ENCODE measurements around the gene HHIPL1. TPM values are rescaled to one million over a fixed set of nuclear protein-coding genes. Genes with fewer than 3 reads are reported as not detected.
A peak's percentile ranks its signal among the peaks of the same experiment; 100 is the strongest.

HHIPL1 gene
- total RNA-seq, 2 donors from 2014 or later, result 3.0 to 3.4 TPM

DNA sequence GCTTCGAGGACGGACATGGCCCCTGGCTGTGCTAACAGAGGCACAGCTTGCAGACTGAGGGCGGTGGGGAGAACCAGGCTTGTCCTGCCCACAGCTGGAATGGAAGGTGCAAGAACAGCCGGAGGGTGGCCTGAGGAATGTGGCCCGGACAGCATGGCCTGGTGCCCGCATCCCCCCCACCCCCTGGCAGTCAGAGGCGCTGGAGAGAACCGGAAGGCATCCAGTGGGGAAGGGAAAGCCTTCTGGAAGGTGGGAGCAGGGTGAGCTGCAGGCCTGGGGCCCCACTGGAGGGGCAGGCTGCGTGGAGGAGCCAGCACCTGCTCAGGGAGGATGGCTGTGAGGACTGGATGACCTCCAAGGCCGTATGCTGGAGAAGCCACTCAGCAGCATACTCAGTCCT is 31.0 kb downstream of the HHIPL1 start:
- peaks cover 7% of the 10 kb centered on the region for H3K4me1 ChIP-seq (ENCODE audit: control insufficient read depth, insufficient read depth, low read length)
- no peak overlapping the region for H3K9ac ChIP-seq (ENCODE audit: extremely low read depth, low read length, poor library complexity, severe bottlenecking)
- no peak for DNase-seq
- Mint-ChIP-seq H3K4me3 (no peak overlapping the region), H3K27ac (no peak overlapping the region), H3K27me3 (ENCODE audit: insufficient read depth) (no peaks in the 10 kb centered on the region), H3K4me1 (peaks cover 19% of the 10 kb centered on the region), H3K36me3 (ENCODE audit: low read depth) (no peaks in the 10 kb centered on the region), H3K9me3 (peaks cover 22% of the 10 kb centered on the region)
- H3K27ac ChIP-seq (ENCODE audit: low read depth, low read length), result no peak overlapping the region
- H3K36me3 ChIP-seq (ENCODE audit: control insufficient read depth, insufficient read depth, low read length), result no peaks in the 10 kb centered on the region
- no peaks in the 10 kb centered on the region for H3K27me3 ChIP-seq (ENCODE audit: control insufficient read depth, insufficient read depth, low read length, poor library complexity, severe bottlenecking)
- peaks cover 16% of the 10 kb centered on the region for H3K9me3 ChIP-seq (ENCODE audit: control insufficient read depth, low read length)
- 88% methylated on average over 5 to 10 of the region's 10 CpGs for WGBS, 2 experiments (ENCODE audit: insufficient coverage in 1 of 2, insufficient read length in 1 of 2)
- no peak for TF ChIP-seq CTCF (conservative IDR thresholded peaks at IDR 0.05)
- H3K4me3 ChIP-seq (ENCODE audit: low read length), result no peak overlapping the region

GRCh38 chr14:99676657-99677056 is 31.7 kb downstream of the HHIPL1 start:
- TF ChIP-seq CTCF (conservative IDR thresholded peaks at IDR 0.05), result no peak
- no peaks in the 10 kb centered on the region for H3K36me3 ChIP-seq (ENCODE audit: control insufficient read depth, insufficient read depth, low read length)
- peaks cover 12% of the 10 kb centered on the region for H3K4me1 Mint-ChIP-seq
- 81 to 91% methylated on average over 6 to 8 of the region's 8 CpGs for WGBS, 2 experiments (ENCODE audit: insufficient coverage in 1 of 2, insufficient read length in 1 of 2)
- peaks cover 22% of the 10 kb centered on the region for H3K9me3 Mint-ChIP-seq
- H3K27ac ChIP-seq (ENCODE audit: low read depth, low read length), result no peak overlapping the region
- H3K27me3 Mint-ChIP-seq (ENCODE audit: insufficient read depth), result peaks cover 2% of the 10 kb centered on the region
- H3K27me3 ChIP-seq (ENCODE audit: control insufficient read depth, insufficient read depth, low read length, poor library complexity, severe bottlenecking), result no peaks in the 10 kb centered on the region
- H3K4me3 Mint-ChIP-seq, result no peak overlapping the region
- peaks cover under 1% of the 10 kb centered on the region for H3K4me1 ChIP-seq (ENCODE audit: control insufficient read depth, insufficient read depth, low read length)
- H3K36me3 Mint-ChIP-seq (ENCODE audit: low read depth), result no peaks in the 10 kb centered on the region
- H3K4me3 ChIP-seq (ENCODE audit: low read length), result no peak overlapping the region
- DNase-seq, result no peak
- peaks cover 16% of the 10 kb centered on the region for H3K9me3 ChIP-seq (ENCODE audit: control insufficient read depth, low read length)
- no peak overlapping the region for H3K9ac ChIP-seq (ENCODE audit: extremely low read depth, low read length, poor library complexity, severe bottlenecking)
- H3K27ac Mint-ChIP-seq, result no peak overlapping the region

DNA sequence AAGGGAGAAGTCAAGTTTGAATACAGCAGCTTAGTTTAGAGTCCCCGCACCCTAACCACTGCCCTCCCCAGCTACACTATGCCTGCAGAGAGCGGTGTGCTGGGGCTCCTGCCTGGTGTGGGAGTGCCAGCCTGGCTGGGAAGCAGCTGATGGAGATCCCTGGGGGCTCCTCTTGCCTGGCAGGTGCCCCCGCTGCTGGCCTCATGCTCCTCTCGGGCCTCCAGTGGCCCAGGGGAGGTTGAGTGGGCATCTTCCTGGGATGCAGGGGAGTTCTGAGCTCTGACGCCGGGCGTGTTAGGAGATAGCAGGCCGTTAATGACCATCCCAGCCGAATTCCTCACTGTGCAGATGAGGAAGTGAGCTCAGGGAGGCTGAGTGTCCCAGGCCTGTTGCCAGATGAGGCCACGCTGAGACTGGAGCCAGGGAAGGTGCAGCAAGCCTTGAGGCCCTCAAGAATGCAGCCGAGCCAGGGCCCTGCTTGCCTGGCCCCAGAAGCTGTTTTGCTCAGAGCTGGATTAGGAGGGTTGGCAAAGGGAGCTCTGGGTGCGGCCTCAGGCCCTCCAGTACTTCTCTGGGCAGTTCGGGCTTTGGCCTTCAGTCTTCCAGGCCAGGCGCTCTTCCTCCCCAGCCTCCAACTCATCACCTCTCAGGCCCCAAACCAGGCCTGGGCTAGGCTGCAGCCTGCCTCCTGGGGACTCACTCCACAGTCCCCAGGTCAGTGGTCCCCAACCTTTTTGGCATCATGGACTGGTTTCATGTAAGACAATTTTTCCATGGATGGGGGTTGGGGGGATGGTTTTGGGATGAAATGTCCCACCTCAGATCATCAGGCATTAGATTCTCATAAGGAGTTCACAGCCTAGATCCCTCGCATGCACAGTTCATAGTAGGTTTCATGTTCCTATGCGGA is 32.6 kb downstream of the HHIPL1 start:
- peaks cover 16% of the 10 kb centered on the region for H3K9me3 ChIP-seq (ENCODE audit: control insufficient read depth, low read length)
- no peak overlapping the region for H3K4me3 Mint-ChIP-seq
- no peaks in the 10 kb centered on the region for H3K4me1 ChIP-seq (ENCODE audit: control insufficient read depth, insufficient read depth, low read length)
- H3K36me3 Mint-ChIP-seq (ENCODE audit: low read depth), result no peaks in the 10 kb centered on the region
- H3K4me3 ChIP-seq (ENCODE audit: low read length), result no peak overlapping the region
- H3K27me3 Mint-ChIP-seq (ENCODE audit: insufficient read depth), result peaks cover 2% of the 10 kb centered on the region
- peak; percentile 34 for DNase-seq
- no peaks in the 10 kb centered on the region for H3K27me3 ChIP-seq (ENCODE audit: control insufficient read depth, insufficient read depth, low read length, poor library complexity, severe bottlenecking)
- no peaks in the 10 kb centered on the region for H3K36me3 ChIP-seq (ENCODE audit: control insufficient read depth, insufficient read depth, low read length)
- no peak overlapping the region for H3K27ac ChIP-seq (ENCODE audit: low read depth, low read length)
- no peak for TF ChIP-seq CTCF (conservative IDR thresholded peaks at IDR 0.05)
- H3K9me3 Mint-ChIP-seq, result peaks cover 22% of the 10 kb centered on the region
- H3K27ac Mint-ChIP-seq, result no peak overlapping the region
- no peak overlapping the region for H3K9ac ChIP-seq (ENCODE audit: extremely low read depth, low read length, poor library complexity, severe bottlenecking)
- 95 to 96% methylated on average over 14 to 16 of the region's 16 CpGs for WGBS, 2 experiments (ENCODE audit: insufficient coverage in 1 of 2, insufficient read length in 1 of 2)
- H3K4me1 Mint-ChIP-seq, result peaks cover 5% of the 10 kb centered on the region
